ENCODE measurements around the gene BTBD19.

The BTBD19 gene

DNA sequence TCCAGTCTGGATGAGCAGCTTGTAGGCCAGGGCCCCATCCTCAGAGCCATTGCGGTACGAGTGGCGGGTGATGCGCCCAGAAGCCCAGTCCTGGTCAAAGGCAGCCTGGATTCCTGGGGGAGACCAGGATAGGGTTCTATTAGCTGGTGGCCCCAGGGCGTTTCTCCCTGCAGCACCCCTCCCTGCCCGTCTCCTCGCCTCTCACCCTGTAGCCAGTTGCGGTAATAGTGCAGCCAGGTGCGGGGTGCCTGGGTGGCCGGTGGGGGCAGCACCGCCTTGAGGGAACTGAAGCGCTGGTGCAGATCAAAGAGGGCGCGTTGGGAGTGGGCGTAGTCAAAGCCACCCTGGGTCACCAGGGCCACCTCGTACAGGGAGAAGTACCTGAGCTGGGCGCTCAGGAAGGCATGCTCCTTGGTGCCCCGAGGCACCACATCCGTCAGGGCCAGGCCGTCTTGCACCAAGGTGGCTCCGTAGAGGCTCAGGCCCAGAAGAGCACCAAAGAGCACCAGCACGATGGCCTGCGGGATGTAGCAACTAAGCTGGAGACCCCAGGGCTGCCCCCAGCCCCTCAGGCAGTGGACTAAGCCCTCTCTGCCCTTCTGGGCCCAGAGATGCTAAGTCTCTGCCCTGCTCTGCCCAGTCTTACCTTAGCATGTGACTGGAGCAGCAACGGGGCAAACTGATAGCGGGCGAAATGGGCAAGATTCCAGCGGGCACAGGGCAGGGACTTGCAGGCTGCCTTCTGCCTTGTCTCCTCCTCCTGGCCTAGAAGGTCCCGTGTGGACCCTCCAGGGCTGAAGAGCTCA is 19.1 kb downstream of the BTBD19 start:
- no peak for TF ChIP-seq CTCF (IDR thresholded peaks at IDR 0.05; ENCODE audit: extremely low read depth, insufficient read depth, missing control alignments)
- DNase-seq (ENCODE audit: low spot score): no peak
- in situ Hi-C loops (cut with MboI; ENCODE audit: low pct_unique_long_range_greater_than_20kb, low sequenced_read_pairs, unreplicated experiment): loop anchor here (25.0 kb wide), 1 partner anchor 485 kb away; no protein-coding TSS in a partner anchor

DNA sequence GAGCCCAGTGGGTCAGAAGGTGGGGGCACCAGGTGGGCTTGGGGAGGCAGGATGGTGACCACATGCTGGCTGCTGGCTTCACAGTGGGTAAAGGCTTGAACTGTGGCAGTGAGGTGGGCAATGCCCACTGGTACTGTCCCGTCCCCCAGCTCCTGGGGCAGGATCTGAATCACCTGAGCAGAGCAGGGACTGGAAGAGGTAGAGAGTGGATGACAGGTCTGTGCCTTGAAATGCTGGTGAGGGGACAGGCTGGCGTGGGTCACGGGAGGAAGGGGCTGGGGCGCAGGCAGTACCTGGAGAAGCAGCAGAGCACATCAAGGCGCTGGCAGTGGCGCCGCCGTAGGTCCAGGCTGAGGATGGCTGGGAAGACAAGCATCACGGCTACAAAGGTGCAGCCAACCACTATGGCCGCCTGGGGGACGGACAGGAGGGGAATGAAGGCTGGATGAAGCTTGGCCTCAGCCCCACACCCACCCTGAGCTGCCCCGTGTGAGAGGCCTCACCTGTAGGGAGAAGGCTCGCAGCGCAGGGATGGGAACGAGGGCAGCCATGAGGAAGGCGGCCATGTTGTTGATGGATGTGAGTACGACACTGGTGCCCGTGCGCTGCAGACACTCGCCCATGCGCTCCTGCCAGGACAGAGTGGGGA is 19.8 kb downstream of the BTBD19 start:
- no peak for TF ChIP-seq CTCF (IDR thresholded peaks at IDR 0.05; ENCODE audit: extremely low read depth, insufficient read depth, missing control alignments)
- no peak for DNase-seq (ENCODE audit: low spot score)
- in situ Hi-C loops (cut with MboI; ENCODE audit: low pct_unique_long_range_greater_than_20kb, low sequenced_read_pairs, unreplicated experiment): loop anchor here (25.0 kb wide), 1 partner anchor 484 kb away; no protein-coding TSS in a partner anchor

DNA sequence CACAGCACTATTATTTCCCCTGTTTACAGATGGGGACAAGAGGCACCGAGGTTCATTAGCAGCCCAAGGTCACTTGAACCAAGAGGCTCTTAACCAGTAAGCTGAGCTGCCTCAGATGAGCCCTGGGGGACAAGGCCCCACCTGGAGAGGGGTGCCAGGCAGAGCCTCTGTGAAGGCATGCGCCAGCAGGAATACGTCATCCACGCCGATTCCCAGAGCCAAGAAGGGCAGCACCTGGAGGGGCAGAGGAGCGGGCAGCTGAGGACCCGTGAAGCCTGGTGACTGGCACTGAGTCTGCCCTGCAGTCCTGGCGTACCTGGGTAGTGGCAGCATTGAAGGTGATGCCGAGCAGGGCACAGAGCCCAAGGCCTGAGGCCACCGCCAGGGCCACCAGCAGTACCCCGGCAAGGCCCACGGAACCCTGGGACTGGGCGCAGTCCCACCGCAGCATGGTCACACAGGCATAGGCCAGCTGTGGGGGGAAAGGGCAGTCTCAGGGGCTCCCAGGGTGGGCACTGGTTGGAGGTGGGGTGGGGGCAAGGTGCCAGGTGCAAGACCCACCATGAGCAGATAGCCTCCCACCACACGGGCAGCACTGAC is 20.6 kb downstream of the BTBD19 start:
- TF ChIP-seq CTCF (IDR thresholded peaks at IDR 0.05; ENCODE audit: extremely low read depth, insufficient read depth, missing control alignments): no peak
- in situ Hi-C loops (cut with MboI; ENCODE audit: low pct_unique_long_range_greater_than_20kb, low sequenced_read_pairs, unreplicated experiment): loop anchor here (25.0 kb wide), 1 partner anchor 483 kb away; no protein-coding TSS in a partner anchor
- DNase-seq (ENCODE audit: low spot score): no peak

GRCh38 chr1:44829506-44830384 is 21.4 kb downstream of the BTBD19 start:
- TF ChIP-seq CTCF (IDR thresholded peaks at IDR 0.05; ENCODE audit: extremely low read depth, insufficient read depth, missing control alignments): no peak
- in situ Hi-C loops (cut with MboI; ENCODE audit: low pct_unique_long_range_greater_than_20kb, low sequenced_read_pairs, unreplicated experiment): loop anchor here (25.0 kb wide), 1 partner anchor 483 kb away; no protein-coding TSS in a partner anchor
- DNase-seq (ENCODE audit: low spot score): no peak

GRCh38 chr1:44830900-44831304 is 22.6 kb downstream of the BTBD19 start:
- in situ Hi-C loops (cut with MboI; ENCODE audit: low pct_unique_long_range_greater_than_20kb, low sequenced_read_pairs, unreplicated experiment): loop anchor here (25.0 kb wide), 1 partner anchor 481 kb away; no protein-coding TSS in a partner anchor
- no peak for TF ChIP-seq CTCF (IDR thresholded peaks at IDR 0.05; ENCODE audit: extremely low read depth, insufficient read depth, missing control alignments)
- DNase-seq (ENCODE audit: low spot score): no peak

Data from GM13977 (cell line).